ENCODE data around the gene AMPH. TPM values are rescaled to one million over a fixed set of nuclear protein-coding genes. Genes with fewer than 3 reads are reported as not detected.

Gene AMPH
- polyA plus RNA-seq, 1 donor (not counting 4 experiments of a cell fraction or from before 2014, with no cell fraction given), result not detected

- no peak for DNase-seq (ENCODE audit: low read depth, low spot score)
- no peak for FAIRE-seq
- Histone ChIP-seq H3K79me2 (ENCODE audit: control insufficient read depth, insufficient read depth, low read length) (no peaks in the 10 kb centered on the region), H3K9ac (ENCODE audit: control insufficient read depth, extremely low read depth, insufficient read depth, low read length) (no peak overlapping the region), H3K4me2 (ENCODE audit: control insufficient read depth, extremely low read depth, insufficient read depth, low read depth, low read length) (no peak overlapping the region), H3K4me1 (ENCODE audit: control insufficient read depth, extremely low read depth, insufficient read depth, low read length) (no peaks in the 10 kb centered on the region), H2AFZ (ENCODE audit: control insufficient read depth, low read length) (no peak overlapping the region), H3K9me1 (ENCODE audit: control insufficient read depth, extremely low read depth, insufficient read depth, low read length) (no peaks in the 10 kb centered on the region), H3K36me3 (ENCODE audit: control insufficient read depth in 2 of 2, extremely low read depth in 1 of 2, insufficient read depth in 2 of 2, low read length in 2 of 2) (no peaks in the 10 kb centered on the region), H3K4me3 (ENCODE audit: control insufficient read depth in 2 of 3, extremely low read depth in 1 of 3, insufficient read depth in 2 of 3, low read depth in 1 of 3, low read length in 3 of 3) (no peak overlapping the region), H4K20me1 (ENCODE audit: control insufficient read depth, extremely low read depth, insufficient read depth, low read length) (no peaks in the 10 kb centered on the region), H3K9me3 (ENCODE audit: control insufficient read depth, low read depth, low read length) (no peaks in the 10 kb centered on the region), H3K27me3 (ENCODE audit: control insufficient read depth, extremely low read depth, insufficient read depth, low read length) (no peaks in the 10 kb centered on the region), H3K27ac (ENCODE audit: control insufficient read depth, insufficient read depth, low read length) (no peak overlapping the region)
- dilution Hi-C loops (cut with MboI; ENCODE audit: extremely low pct_ligation_motif_present, low sequenced_read_pairs), result no loop called here
- no peak for TF ChIP-seq CTCF (optimal IDR thresholded peaks at IDR 0.05 in 1 of 3, IDR thresholded peaks at IDR 0.05 in 1 of 3, conservative IDR thresholded peaks at IDR 0.05 in 1 of 3; ENCODE audit: extremely low read depth in 1 of 3, insufficient read depth in 2 of 3, low read length in 3 of 3)
- no peak for TF ChIP-seq EZH2 (IDR thresholded peaks at IDR 0.05; ENCODE audit: low read length)
These were observed 118.5 kb downstream of the AMPH start for GRCh38 chr7:38512704-38513103.

- Histone ChIP-seq H3K27me3 (ENCODE audit: control insufficient read depth, extremely low read depth, insufficient read depth, low read length) (no peaks in the 10 kb centered on the region), H3K4me3 (ENCODE audit: control insufficient read depth in 2 of 3, extremely low read depth in 1 of 3, insufficient read depth in 2 of 3, low read depth in 1 of 3, low read length in 3 of 3) (no peak overlapping the region), H4K20me1 (ENCODE audit: control insufficient read depth, extremely low read depth, insufficient read depth, low read length) (no peaks in the 10 kb centered on the region), H3K36me3 (ENCODE audit: control insufficient read depth in 2 of 2, extremely low read depth in 1 of 2, insufficient read depth in 2 of 2, low read length in 2 of 2) (no peaks in the 10 kb centered on the region), H3K4me2 (ENCODE audit: control insufficient read depth, extremely low read depth, insufficient read depth, low read depth, low read length) (no peak overlapping the region), H3K27ac (ENCODE audit: control insufficient read depth, insufficient read depth, low read length) (no peak overlapping the region), H3K9me1 (ENCODE audit: control insufficient read depth, extremely low read depth, insufficient read depth, low read length) (no peaks in the 10 kb centered on the region), H3K79me2 (ENCODE audit: control insufficient read depth, insufficient read depth, low read length) (no peaks in the 10 kb centered on the region), H2AFZ (ENCODE audit: control insufficient read depth, low read length) (no peak overlapping the region), H3K9me3 (ENCODE audit: control insufficient read depth, low read depth, low read length) (no peaks in the 10 kb centered on the region), H3K4me1 (ENCODE audit: control insufficient read depth, extremely low read depth, insufficient read depth, low read length) (no peaks in the 10 kb centered on the region), H3K9ac (ENCODE audit: control insufficient read depth, extremely low read depth, insufficient read depth, low read length) (no peak overlapping the region)
- no peak for TF ChIP-seq CTCF (optimal IDR thresholded peaks at IDR 0.05 in 1 of 3, IDR thresholded peaks at IDR 0.05 in 1 of 3, conservative IDR thresholded peaks at IDR 0.05 in 1 of 3; ENCODE audit: extremely low read depth in 1 of 3, insufficient read depth in 2 of 3, low read length in 3 of 3)
- no peak for TF ChIP-seq EZH2 (IDR thresholded peaks at IDR 0.05; ENCODE audit: low read length)
- DNase-seq (ENCODE audit: low read depth, low spot score) (no peak), FAIRE-seq (no peak)
- dilution Hi-C loops (cut with MboI; ENCODE audit: extremely low pct_ligation_motif_present, low sequenced_read_pairs), result no loop called here
These were observed 118.9 kb downstream of the AMPH start for GRCh38 chr7:38512291-38512690.
